ENCODE measurements around the gene IKZF4.

DNA sequence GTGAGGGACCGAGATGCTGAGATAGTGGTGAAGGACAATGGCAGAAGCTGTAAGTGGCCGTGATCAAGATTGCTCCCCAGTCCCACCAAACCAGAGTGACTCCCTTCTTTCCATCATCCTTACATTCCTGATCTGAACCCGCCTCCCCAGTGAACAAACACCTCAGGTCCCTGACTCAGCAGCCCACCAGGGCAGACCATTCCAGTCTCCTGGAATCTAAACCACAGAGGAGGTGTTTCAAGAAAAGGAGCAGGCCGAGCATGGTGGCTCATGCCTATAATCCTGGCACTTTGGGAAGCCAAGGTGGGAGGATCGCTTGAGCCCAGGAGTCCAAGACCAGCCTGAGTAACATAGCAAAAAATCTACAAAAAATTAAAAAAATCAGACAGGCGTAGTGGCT, 65.8 kb downstream of the IKZF4 start:
- TF ChIP-seq, protein P1, sequence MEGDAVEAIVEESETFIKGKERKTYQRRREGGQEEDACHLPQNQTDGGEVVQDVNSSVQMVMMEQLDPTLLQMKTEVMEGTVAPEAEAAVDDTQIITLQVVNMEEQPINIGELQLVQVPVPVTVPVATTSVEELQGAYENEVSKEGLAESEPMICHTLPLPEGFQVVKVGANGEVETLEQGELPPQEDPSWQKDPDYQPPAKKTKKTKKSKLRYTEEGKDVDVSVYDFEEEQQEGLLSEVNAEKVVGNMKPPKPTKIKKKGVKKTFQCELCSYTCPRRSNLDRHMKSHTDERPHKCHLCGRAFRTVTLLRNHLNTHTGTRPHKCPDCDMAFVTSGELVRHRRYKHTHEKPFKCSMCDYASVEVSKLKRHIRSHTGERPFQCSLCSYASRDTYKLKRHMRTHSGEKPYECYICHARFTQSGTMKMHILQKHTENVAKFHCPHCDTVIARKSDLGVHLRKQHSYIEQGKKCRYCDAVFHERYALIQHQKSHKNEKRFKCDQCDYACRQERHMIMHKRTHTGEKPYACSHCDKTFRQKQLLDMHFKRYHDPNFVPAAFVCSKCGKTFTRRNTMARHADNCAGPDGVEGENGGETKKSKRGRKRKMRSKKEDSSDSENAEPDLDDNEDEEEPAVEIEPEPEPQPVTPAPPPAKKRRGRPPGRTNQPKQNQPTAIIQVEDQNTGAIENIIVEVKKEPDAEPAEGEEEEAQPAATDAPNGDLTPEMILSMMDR (conservative IDR thresholded peaks at IDR 0.05 in 1 of 2, IDR thresholded peaks at IDR 0.05 in 1 of 2; ENCODE audit: low read depth in 1 of 2, low read length in 2 of 2): no peak
- no peak for TF ChIP-seq EZH2 (IDR thresholded peaks at IDR 0.05; ENCODE audit: low read length, missing control alignments)
